ENCODE data around the gene TBC1D17.

GRCh38 chr19:49854378-49855263 is 22.9 kb upstream of the TBC1D17 start:
- TF ChIP-seq POLR2A (IDR thresholded peaks at IDR 0.05) (no peak), CTCF (IDR thresholded peaks at IDR 0.05) (no peak)
